SIG-M5 (cell line): ENCODE results near the gene KPNA4.
"Not testable (repeated sequence)": the region's sequence is repeated elsewhere in the genome, so short reads cannot be mapped to it uniquely, and the experiment has no call there.

ENCODE experiments used
- DNase-seq: peaks from one replicate; lab custom pipeline; 2025; lab: John Stamatoyannopoulos, UW

The KPNA4 gene

DNA sequence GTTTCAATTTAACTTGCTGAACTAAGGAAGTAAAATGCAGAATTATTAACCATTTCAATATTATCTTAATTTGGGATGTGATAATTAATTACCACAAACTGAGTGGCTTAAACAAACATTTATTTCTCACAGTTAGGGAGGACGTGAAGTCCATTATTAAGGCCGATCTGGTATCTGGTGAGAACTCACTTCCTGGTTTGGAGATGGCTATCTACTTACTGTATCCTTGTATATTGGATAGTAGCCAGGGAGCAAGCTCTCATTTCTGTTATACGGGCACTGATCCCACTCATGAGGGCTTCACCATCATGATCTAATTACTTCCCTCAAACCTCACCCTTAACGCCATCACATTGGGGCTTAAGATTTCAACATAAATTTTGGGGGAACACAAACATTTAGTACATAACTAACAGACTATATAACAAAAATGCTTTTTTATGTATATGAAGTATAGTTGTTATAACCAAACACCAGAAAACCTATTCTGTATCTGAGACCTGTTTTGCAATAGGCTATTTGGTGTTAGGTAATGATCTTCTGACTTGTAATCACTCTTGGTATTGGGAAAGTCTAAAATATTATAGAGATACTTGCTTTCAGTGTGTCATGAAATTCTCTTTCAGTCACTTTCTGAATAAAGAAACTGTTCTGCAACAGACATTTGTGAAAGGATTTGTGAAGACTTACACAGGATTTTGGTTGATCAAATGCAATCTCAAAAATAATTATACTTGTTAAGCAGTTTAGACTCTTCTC is 4.7 kb upstream of the KPNA4 start:
- peak; percentile 13 for DNase-seq

DNA sequence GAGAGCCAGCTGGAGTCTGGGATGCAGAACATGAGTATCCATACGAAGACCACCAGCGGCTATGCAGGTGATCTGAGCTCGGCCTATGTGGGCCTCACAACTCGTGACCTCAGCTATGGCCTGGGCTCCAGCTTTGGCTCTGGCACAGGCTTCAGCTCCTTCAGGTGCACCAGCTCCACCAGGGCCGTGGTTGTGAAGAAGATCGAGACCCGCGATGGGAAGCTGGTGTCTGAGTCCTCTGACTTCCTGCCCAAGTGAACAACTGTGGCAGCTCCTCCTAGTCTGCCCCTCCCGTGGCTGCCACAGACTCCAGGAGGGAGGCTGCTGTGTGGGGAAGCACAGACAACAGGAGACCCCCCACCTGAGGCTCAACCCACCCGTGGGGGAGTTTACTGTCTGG is 3.6 kb upstream of the KPNA4 start:
- DNase-seq: no peak

- no peak for DNase-seq
These were observed 2.4 kb upstream of the KPNA4 start for GRCh38 chr3:160567774-160568173.

DNA sequence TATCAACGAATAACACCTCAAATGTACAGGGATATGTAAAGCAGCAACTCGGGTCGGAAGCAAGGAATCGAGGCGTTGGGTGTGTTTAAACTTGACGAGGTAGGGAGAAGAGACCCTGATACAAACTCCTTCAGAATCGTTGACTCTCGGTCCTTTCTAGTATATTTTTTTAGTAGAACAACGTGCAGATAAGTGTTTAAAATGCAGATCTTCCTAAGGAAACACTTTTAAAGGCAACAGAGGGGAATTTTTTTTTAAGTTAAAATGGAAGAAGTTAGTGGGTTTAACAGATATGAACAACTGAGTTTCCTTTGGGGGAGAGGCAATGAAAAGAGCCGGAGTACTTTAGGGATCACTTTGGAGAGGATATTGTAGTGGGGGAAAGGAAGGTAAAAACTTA is 1.1 kb upstream of the KPNA4 start:
- DNase-seq: no peak

GRCh38 chr3:160564949-160565441 is 376 bp downstream of the KPNA4 start:
- no peak for DNase-seq

GRCh38 chr3:160564258-160564911 is 986 bp downstream of the KPNA4 start:
- DNase-seq: no peak

GRCh38 chr3:160562952-160563351 is 2.4 kb downstream of the KPNA4 start:
- DNase-seq: no peak

- no peak for DNase-seq
These were observed 7.8 kb downstream of the KPNA4 start for GRCh38 chr3:160557571-160557970.

DNA sequence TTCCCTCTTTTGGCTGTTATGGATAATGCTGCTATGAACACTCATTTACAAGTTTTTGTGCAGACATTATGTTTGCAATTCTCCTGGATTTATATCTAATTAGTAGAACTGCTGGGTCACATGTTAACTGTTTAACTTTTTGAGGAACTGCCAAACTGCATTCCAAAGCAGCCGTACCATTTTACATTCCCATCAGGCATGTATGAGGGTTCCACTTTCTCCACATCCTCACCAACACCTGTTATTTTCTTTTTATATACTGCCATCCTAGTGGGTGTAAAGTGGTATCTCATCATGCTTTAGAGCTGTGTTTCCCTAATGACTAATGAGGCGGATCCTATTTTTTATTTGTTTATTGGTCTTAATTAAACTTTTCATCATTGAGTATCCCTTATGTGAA is 9.2 kb downstream of the KPNA4 start:
- DNase-seq: no peak

- no peak for DNase-seq
These were observed 10.4 kb downstream of the KPNA4 start for GRCh38 chr3:160554980-160555379.

- DNase-seq: no peak
These were observed 11.5 kb downstream of the KPNA4 start for GRCh38 chr3:160553827-160554226.

DNA sequence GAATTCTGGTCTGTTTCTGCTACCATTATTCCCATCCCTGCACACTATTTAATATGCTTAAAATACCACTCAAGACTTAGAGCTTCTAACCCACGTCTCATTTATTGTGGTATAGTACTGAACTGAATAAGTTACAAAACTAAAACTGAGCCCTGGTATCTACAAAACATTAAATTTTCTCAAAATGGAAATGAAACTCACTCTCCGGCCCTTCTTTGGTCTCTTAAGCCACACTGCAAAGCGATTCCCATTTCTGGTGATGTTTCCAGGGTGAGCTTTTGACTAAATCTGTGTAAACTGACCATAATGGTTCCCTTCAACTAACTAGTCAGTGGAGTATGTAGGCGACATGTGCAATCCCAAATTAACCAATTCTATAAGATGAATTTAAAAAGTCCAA is 18.6 kb downstream of the KPNA4 start:
- no peak for DNase-seq

- DNase-seq: no peak
These were observed 19.9 kb downstream of the KPNA4 start for GRCh38 chr3:160545504-160545871.

DNA sequence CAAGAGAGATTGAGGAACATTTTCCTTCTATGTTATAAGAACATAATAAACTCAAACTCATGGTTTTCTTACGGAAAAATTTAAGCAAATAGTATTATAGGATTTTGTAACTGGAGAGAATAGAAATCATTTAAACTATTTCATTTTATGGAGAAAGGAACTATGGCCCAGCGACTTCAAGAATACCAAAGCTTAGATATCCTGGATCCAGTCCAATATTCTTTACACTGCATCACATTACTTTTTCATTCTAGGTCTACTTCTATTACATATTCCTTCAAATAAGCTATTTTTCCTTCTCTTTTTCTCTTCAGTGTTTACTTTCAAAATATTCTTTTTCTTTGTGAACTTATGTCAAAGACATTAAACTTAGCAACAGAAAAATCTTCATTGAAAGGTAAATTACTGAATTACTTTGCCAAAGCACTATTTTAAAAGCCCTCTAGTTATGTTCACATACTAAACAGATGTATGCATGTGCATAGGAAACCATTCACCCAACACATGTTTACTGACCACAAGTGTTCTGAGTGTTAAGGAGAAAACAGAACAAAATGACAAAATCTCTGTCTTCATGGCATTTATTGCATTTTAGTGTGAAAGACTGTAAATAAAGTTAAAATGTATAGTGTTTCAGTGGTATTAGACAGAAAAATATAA is 20.4 kb downstream of the KPNA4 start:
- DNase-seq: no peak

GRCh38 chr3:160540551-160540950 is 24.8 kb downstream of the KPNA4 start:
- no peak for DNase-seq

DNA sequence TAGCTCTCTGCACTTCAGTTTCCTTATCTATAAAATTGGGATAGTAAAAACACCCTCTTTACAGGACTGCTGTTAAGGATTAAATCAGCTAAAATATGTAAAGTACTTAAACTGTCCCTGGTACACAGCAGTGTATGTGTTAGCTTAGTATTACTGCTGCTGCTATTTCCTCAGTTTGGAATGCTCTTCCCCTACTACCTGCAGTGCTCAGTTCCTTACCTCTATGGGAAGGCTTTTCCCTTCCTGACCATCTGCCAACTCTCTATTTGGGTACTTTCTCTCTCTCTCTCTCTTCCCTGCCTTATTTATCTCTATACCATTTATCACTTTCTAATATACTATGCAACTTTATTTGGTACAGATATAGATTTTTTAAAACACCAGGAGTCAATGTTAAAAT is 26.5 kb downstream of the KPNA4 start:
- DNase-seq: no peak

GRCh38 chr3:160537729-160538128 is 27.6 kb downstream of the KPNA4 start:
- DNase-seq: no peak

DNA sequence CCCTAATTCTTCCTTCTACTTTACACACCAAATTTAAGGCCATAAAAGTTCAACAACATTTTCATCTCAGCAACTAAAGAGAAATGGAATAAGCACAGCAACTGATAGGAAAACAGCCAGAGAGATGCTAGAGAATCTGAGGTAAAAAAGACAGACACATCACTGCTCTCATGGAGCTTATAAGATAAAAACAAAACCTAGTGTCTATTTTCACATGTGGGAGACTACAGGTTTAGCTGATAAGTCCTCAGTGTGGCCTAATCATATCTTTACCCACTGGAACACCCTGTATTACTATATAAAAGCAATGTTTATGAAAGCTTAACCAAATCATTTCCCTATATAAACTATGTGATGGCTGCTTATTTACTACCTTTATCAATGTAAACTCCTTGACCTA is 33.0 kb downstream of the KPNA4 start:
- DNase-seq: no peak

- DNase-seq: no peak
These were observed 34.1 kb downstream of the KPNA4 start for GRCh38 chr3:160531311-160531710.

- DNase-seq: not testable (repeated sequence)
These were observed 49.0 kb downstream of the KPNA4 start for GRCh38 chr3:160516391-160516790.

- no peak for DNase-seq
These were observed 64.0 kb downstream of the KPNA4 start for GRCh38 chr3:160501325-160501724.

DNA sequence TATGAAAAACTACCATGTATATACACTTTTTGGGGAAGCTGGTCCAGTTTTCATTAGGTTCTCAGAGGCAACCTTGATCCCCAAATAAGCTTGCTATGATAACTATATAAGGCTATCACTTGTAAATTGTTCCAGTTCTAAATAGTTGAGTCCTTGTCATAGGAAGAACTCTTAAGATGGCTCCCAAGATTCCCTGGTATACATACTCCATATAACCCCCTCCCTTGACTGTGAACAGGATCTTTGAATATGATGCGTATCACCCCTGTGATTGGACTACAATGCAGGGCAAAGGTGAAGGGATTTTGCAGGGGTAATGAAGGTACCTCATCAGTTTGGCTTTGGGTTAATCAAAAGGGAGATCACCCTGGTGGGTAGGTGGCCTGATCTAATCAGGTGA is 67.2 kb downstream of the KPNA4 start:
- no peak for DNase-seq

- no peak for DNase-seq
These were observed 75.2 kb downstream of the KPNA4 start for GRCh38 chr3:160490166-160490565.
